GM12864 (cell line): ENCODE results near the gene TMEM176B.

Source experiments
- DNase-seq: peaks from one replicate; pipeline ENCODE4 v3.0.0-alpha.2; 2011; ENCODE audit warnings: low read depth
- H3K4me3 ChIP-seq: 2 replicates; pipeline ENCODE4 v1.5.1; 2011; ENCODE audit warnings: mild to moderate bottlenecking, low read depth, low read length, control low read depth
- CTCF ChIP-seq: IDR thresholded peaks from 2 replicates; pipeline ENCODE4 v1.5.1; 2011; ENCODE audit warnings: low read depth, mild to moderate bottlenecking, moderate library complexity, low read length, control low read depth, inconsistent platforms; ENCODE audit errors: missing control alignments

Gene TMEM176B

GRCh38 chr7:150790416-150791075 lies 9.6 kb downstream of the TMEM176B start:
- no peak overlapping the region for H3K4me3 ChIP-seq
- no peak for DNase-seq
- no peak for TF ChIP-seq CTCF

GRCh38 chr7:150788474-150789269 lies 11.5 kb downstream of the TMEM176B start:
- TF ChIP-seq CTCF = no peak
- no peak for DNase-seq
- H3K4me3 ChIP-seq = no peak overlapping the region

GRCh38 chr7:150787321-150788281 lies 12.6 kb downstream of the TMEM176B start:
- H3K4me3 ChIP-seq = no peak overlapping the region
- DNase-seq = no peak
- TF ChIP-seq CTCF = no peak

- no peak overlapping the region for H3K4me3 ChIP-seq
- no peak for TF ChIP-seq CTCF
- DNase-seq = no peak
Observed at GRCh38 chr7:150784954-150785353, 15.2 kb downstream of the TMEM176B start.

GRCh38 chr7:150784120-150784736 lies 15.9 kb downstream of the TMEM176B start:
- TF ChIP-seq CTCF = no peak
- DNase-seq = no peak
- no peak overlapping the region for H3K4me3 ChIP-seq

- no peak overlapping the region for H3K4me3 ChIP-seq
- no peak for TF ChIP-seq CTCF
Observed at GRCh38 chr7:150781961-150782360, 18.2 kb downstream of the TMEM176B start.

More at GRCh38 chr7:150781961-150782360, 18.2 kb downstream of the TMEM176B start:
- DNase-seq = no peak
